Hematopoietic multipotent progenitor cell treated with erythropoietin and hydrocortisone succinate and interleukin-3 and kit ligand, for 8 days (in vitro differentiated cells): ENCODE data around the gene IGSF21.

Experiments
- DNase-seq: peaks from one replicate; pipeline ENCODE4 v3.0.0-alpha.2; 2015

The IGSF21 gene

GRCh38 chr1:18120638-18121037, 13.0 kb downstream of the IGSF21 start:
- no peak for DNase-seq

GRCh38 chr1:18121072-18121820, 13.6 kb downstream of the IGSF21 start:
- DNase-seq: no peak

GRCh38 chr1:18123467-18123992, 15.9 kb downstream of the IGSF21 start:
- no peak for DNase-seq

GRCh38 chr1:18124977-18125376, 17.4 kb downstream of the IGSF21 start:
- no peak for DNase-seq

- DNase-seq: no peak
Observed at GRCh38 chr1:18126616-18127015, 19.0 kb downstream of the IGSF21 start.

- no peak for DNase-seq
Observed at GRCh38 chr1:18128298-18128697, 20.7 kb downstream of the IGSF21 start.

GRCh38 chr1:18130356-18130755, 22.8 kb downstream of the IGSF21 start:
- no peak for DNase-seq

- no peak for DNase-seq
Observed at GRCh38 chr1:18132022-18132710, 24.6 kb downstream of the IGSF21 start.

GRCh38 chr1:18132711-18133541, 25.3 kb downstream of the IGSF21 start:
- DNase-seq: no peak

- DNase-seq: no peak
Observed at GRCh38 chr1:18134324-18135046, 26.9 kb downstream of the IGSF21 start.

- DNase-seq: no peak
Observed at GRCh38 chr1:18137759-18138345, 30.3 kb downstream of the IGSF21 start.

GRCh38 chr1:18139198-18139981, 31.8 kb downstream of the IGSF21 start:
- DNase-seq: no peak

- DNase-seq: no peak
Observed at GRCh38 chr1:18140411-18140810, 32.8 kb downstream of the IGSF21 start.

GRCh38 chr1:18141661-18142060, 34.1 kb downstream of the IGSF21 start:
- no peak for DNase-seq

GRCh38 chr1:18142471-18142870, 34.9 kb downstream of the IGSF21 start:
- DNase-seq: no peak

- DNase-seq: no peak
Observed at GRCh38 chr1:18142969-18143368, 35.4 kb downstream of the IGSF21 start.

- DNase-seq: no peak
Observed at GRCh38 chr1:18144062-18144461, 36.5 kb downstream of the IGSF21 start.

GRCh38 chr1:18144916-18145647, 37.5 kb downstream of the IGSF21 start:
- DNase-seq: no peak

- DNase-seq: no peak
Observed at GRCh38 chr1:18145851-18146618, 38.4 kb downstream of the IGSF21 start.

- DNase-seq: no peak
Observed at GRCh38 chr1:18146886-18147285, 39.3 kb downstream of the IGSF21 start.
